Embryonic facial prominence (tissue), 1 donor: ENCODE data around the gene ZNF345.

Experiments
- DNase-seq: peaks from one replicate; pipeline ENCODE4 v3.0.0-alpha.2; 2016; ENCODE audit errors: extremely low spot score

ZNF345 gene

DNA sequence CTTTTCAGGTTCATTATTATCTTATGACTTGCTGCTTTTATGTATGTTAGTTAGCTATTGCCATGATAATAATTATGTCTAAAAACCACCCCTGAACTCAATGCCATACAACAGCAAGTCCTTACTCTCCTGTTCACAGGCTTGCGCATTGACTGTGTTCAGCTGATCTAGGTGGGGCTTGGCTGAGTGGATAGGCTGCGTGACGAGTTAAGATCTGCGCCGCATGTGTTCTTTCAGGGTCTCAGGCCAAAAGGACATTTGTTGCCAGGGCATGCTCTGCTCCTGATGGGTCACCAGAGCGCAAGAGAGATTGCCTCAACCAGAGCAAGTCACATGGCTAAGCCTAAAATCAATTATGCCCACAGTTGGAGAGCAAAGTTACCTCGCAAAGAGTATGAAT, 66.3 kb downstream of the ZNF345 start:
- DNase-seq, result no peak

DNA sequence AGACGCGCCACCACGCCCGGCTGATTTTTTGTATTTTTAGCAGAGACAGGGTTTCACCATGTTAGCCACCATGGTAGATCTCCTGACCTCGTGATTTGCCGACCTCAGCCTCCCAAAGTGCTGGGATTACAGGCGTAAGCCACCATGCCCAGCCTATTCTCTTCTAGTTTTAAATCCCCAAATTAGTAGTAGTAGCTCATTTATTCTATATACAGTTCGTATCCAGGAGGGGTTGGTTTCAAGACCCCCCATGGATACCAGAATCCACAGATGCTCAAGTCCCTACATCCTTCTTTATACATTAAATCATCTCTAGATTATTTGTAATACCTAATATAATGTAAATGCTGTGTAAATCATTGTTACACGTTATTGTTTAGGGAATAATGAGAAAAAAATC, 67.4 kb downstream of the ZNF345 start:
- DNase-seq, result no peak
